ACHN (cell line): ENCODE data around the gene CCDC158.
A peak's percentile ranks its signal among the peaks of the same experiment; 100 is the strongest.
"Not testable (repeated sequence)": the region's sequence is repeated elsewhere in the genome, so short reads cannot be mapped to it uniquely, and the experiment has no call there.

Experiments
- DNase-seq: peaks from one replicate; pipeline ENCODE4 v3.0.0-alpha.2; 2015
- in situ Hi-C: cut with HindIII; loops from 2 replicates; pipeline ENCODE4 v1.10.0; 2017; ENCODE audit warnings: low sequenced_read_pairs, low pct_ligation_motif_present, low pct_unique_long_range_greater_than_20kb

The CCDC158 gene

DNA sequence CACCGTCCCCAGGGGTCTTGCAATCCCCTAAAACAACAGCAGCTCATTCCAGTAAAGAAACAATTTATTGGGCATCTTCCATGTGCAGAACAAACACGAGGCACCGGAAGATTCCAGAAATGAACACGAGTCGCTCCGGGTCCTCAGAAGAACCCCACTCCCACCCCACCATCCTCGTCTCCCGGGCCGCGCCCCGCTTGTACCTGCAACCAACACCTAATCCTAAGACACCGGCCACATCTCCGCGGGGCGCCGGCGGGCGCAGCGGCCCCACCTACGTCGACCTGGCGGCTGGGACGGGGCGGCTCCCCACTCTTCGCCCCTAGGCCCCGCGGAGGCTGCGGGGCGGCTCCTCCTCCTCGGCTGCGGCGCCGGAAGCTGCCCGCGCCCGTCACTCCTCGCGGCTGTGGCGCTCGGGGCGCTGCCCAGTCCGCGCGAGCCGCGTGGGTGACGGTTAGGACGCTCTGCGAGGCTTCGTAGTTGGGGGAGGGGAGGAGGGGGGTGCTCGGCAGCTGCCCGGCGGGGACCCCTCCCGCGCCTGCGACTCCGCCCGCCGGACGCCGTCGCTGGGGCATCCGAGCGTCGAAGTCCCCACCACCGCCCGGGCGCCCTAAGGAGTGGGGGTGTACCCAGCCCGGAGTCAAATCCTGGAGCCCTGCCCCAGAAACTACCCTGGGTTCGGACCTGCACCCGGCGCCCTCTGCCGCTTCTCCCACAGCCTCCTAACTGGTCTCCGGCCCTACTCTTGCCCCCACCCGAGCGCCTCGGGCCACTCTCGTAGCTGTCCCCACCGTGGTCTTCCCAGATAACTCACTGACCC is at the start of gene CCDC158:
TSS of gene CCDC158 (minus strand) at position 380 of the 820 bp plus-strand sequence. CDS start 17,934 bp downstream, outside the sequence.
- in situ Hi-C loops = no loop called here
- DNase-seq = no peak

DNA sequence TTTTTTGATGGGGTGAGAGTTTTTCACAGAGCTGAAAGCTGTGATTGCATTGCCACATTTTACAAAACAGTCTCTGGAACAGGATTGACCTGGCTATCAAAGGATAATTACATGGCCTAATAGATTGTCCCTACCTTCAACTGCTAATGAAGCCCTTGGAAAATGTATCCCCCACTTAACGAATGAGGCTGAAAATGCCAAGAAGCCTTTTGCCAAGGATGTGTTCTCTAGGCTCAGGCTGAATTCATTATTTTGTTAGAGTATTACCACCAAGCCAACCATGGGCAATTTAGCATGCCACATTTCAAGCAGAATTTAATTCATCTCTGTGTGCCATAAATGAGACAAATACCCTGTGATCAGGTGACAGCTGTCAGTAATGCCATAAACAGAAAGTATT is 49.6 kb upstream of the CCDC158 start:
- no peak for DNase-seq
- in situ Hi-C loops = no loop called here

- in situ Hi-C loops = no loop called here
- no peak for DNase-seq
Measured at GRCh38 chr4:76470064-76470463, 49.1 kb upstream of the CCDC158 start.

- DNase-seq = no peak
- in situ Hi-C loops = no loop called here
Measured at GRCh38 chr4:76463568-76463967, 42.6 kb upstream of the CCDC158 start.

GRCh38 chr4:76459291-76459723 is 38.4 kb upstream of the CCDC158 start:
- in situ Hi-C loops = no loop called here
- peak; percentile 90 for DNase-seq

DNA sequence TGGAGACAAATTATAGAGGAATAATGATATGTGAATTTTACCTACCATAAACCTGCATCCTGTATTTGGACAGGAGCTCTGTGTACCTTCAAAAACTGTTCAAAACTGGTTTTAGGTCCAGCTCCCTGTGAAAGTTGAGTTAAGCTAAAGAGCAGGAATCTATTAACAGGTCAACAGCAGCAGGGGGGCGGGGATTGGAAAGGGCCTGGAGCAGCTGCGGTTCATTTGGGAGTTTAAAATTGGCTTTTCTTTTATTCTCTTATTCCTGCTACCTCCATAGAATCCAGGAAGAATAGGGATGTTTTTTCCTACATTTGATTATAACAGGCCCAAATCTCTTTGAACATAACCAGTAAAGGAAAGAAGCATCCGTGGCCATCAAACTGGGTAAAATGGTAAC is 37.9 kb upstream of the CCDC158 start:
- peak; percentile 39 for DNase-seq
- in situ Hi-C loops = no loop called here

- in situ Hi-C loops = no loop called here
- no peak for DNase-seq
Measured at GRCh38 chr4:76458297-76458696, 37.4 kb upstream of the CCDC158 start.

DNA sequence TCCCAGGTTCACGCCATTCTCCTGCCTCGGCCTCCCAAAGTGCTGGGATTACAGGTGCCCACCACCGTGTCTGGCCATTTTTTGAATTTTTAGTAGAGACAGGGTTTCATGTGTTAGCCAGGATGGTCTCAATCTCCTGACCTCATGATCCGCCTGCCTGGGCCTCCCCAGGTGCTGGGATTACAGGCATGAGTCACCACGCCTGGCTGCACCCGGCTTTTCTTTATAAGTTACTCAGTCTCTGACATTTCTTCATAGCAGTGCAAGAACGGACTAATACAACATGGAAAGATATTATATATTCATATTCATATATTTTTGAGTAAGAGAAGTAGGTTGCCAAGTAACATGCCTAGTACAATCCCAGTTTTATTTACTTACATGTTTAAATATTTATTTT is 36.9 kb upstream of the CCDC158 start:
- peak; percentile 64 for DNase-seq
- in situ Hi-C loops = no loop called here

- DNase-seq, in situ Hi-C loops: not testable (repeated sequence)
Measured at GRCh38 chr4:76454073-76454472, 33.1 kb upstream of the CCDC158 start.

DNA sequence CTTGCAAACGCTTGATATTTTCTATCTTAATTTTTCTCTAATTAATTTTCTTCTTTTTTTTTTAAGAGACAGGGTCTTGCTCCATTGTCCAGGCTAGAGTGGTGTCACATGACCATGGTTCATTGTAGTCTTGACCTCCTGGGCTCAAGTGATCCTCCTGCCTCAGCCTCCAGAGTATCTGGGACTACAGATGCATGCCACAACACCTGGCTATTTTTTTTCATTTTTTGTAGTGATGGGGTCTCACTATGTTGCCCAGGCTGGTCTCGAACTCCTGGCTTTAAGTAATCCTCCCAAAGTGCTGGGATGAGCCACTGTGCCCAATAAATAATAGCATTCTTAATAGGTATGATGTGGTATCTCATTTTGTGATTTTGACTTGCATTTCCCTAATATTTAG is 32.3 kb upstream of the CCDC158 start:
- DNase-seq = no peak

GRCh38 chr4:76449833-76450232 is 28.9 kb upstream of the CCDC158 start:
- no peak for DNase-seq
- in situ Hi-C loops = no loop called here

More for the DNA sequence above, 32.3 kb upstream of the CCDC158 start:
- in situ Hi-C loops = no loop called here

GRCh38 chr4:76449362-76449767 is 28.4 kb upstream of the CCDC158 start:
- in situ Hi-C loops = no loop called here
- peak; percentile 6 for DNase-seq

- in situ Hi-C loops = no loop called here
- no peak for DNase-seq
Measured at GRCh38 chr4:76448211-76448610, 27.3 kb upstream of the CCDC158 start.

- in situ Hi-C loops = no loop called here
- no peak for DNase-seq
Measured at GRCh38 chr4:76447393-76447851, 26.5 kb upstream of the CCDC158 start.

GRCh38 chr4:76445911-76446310 is 25.0 kb upstream of the CCDC158 start:
- no peak for DNase-seq
- in situ Hi-C loops = no loop called here

DNA sequence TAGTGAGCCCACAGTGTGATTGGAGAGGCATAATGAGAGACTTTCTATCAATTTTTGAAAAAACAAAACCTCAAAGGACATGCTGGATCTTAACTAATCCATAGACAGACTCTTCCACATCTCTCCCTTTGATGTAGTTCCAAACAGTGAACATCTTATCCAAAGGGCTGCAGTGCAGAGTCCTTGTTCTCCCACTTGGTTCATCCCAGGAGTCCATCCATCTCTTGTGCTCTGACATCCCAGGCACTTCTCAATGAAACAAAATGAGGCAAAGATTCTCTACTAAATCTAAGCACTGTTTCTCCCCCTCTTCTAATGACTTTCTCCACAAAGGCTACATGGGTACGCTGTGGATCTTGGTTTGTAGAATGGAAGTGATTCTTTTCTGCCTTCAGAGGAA is 22.4 kb upstream of the CCDC158 start:
- no peak for DNase-seq
- in situ Hi-C loops = no loop called here

GRCh38 chr4:76442807-76443206 is 21.9 kb upstream of the CCDC158 start:
- in situ Hi-C loops = no loop called here
- DNase-seq = no peak

- in situ Hi-C loops = no loop called here
- no peak for DNase-seq
Measured at GRCh38 chr4:76441881-76442280, 20.9 kb upstream of the CCDC158 start.

DNA sequence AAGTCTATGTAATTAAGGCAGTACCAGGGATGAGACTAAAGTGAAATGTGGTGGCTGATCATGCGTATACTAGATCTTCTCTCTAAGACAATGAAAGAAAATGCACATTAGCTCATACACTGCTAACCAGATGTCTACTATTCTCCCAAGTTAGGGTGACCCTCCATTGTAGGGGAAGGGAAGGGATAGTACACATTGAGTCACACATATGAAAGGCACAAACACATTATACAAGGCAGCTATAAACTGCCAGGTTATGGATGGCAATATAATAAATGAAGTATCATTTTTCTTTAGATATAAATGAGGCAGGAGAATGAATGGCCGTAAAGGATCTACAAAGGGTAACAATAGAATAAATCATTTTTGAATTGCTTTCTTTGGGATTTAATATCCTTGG is 18.6 kb upstream of the CCDC158 start:
- no peak for DNase-seq
- in situ Hi-C loops = no loop called here
